ENCODE data around the gene PCDHGC3. TPM values are rescaled to one million over a fixed set of nuclear protein-coding genes. Genes with fewer than 3 reads are reported as not detected.

Gene PCDHGC3
- total and polyA plus RNA-seq, 9 of the 15 experiments (the other 6 are each of a cell fraction or from before 2014, with no cell fraction given): 0.07 TPM; not detected in 8

DNA sequence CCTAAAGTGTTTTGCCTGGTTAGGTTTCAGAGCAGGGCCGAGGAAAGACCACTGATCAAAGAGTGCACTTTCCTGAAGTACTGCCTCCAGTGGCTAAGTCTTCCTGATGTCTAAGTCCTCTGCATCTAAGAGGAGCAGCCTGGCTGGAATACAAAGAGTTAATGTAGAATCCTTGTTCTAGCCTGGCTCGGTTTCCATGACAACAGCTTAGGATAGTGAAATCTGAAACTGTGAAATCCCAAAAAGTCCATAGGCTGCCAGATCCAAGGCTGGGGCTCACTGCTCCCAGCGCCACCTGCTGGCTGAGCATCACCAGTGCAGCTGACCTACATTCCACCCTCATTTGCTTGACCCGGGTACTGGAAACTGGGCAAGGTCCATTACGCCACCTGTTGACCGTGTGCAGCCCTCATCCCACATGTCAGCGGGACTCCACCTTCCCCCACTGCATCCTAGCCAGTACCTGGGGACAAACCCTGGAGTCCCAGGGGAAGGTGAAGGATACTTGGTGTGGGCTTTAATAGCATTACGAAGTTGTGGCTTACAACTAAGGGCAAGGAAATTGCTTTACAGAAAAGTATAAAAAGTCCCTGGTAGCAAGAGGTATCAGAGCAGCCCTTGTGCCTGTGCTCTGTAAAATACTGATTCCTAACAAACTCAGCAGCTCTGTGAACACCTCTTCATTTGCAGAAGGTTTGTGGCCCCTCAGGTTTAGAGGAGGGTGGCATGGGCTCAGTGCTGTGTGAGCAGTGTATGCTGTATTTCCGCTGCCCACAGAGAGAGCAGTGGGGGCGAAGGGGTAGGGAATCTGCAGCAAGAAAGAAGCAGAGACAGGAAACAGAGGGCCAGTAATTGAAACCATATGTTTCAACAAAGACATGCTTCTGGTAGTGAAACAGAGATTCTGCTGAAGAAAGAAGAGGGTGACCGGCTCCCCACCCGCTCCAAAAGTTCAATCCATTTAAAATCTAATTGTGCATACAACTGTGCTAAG is 49.1 kb downstream of the PCDHGC3 start (continued):
- TF ChIP-seq, protein P1, sequence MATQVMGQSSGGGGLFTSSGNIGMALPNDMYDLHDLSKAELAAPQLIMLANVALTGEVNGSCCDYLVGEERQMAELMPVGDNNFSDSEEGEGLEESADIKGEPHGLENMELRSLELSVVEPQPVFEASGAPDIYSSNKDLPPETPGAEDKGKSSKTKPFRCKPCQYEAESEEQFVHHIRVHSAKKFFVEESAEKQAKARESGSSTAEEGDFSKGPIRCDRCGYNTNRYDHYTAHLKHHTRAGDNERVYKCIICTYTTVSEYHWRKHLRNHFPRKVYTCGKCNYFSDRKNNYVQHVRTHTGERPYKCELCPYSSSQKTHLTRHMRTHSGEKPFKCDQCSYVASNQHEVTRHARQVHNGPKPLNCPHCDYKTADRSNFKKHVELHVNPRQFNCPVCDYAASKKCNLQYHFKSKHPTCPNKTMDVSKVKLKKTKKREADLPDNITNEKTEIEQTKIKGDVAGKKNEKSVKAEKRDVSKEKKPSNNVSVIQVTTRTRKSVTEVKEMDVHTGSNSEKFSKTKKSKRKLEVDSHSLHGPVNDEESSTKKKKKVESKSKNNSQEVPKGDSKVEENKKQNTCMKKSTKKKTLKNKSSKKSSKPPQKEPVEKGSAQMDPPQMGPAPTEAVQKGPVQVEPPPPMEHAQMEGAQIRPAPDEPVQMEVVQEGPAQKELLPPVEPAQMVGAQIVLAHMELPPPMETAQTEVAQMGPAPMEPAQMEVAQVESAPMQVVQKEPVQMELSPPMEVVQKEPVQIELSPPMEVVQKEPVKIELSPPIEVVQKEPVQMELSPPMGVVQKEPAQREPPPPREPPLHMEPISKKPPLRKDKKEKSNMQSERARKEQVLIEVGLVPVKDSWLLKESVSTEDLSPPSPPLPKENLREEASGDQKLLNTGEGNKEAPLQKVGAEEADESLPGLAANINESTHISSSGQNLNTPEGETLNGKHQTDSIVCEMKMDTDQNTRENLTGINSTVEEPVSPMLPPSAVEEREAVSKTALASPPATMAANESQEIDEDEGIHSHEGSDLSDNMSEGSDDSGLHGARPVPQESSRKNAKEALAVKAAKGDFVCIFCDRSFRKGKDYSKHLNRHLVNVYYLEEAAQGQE (IDR thresholded peaks at IDR 0.05; ENCODE audit: borderline replicate concordance): peak; percentile 85
- TF ChIP-seq, protein P1 (CRISPR knock-in tag; IDR thresholded peaks at IDR 0.05; ENCODE audit: low read depth): no peak
- TF ChIP-seq TCF7 (IDR thresholded peaks at IDR 0.05; ENCODE audit: borderline replicate concordance) (no peak), ZC3H8 (IDR thresholded peaks at IDR 0.05) (no peak), ETS2 (tag; IDR thresholded peaks at IDR 0.05; ENCODE audit: borderline replicate concordance, poor library complexity, severe bottlenecking) (no peak), SRSF7 (optimal IDR thresholded peaks at IDR 0.05; ENCODE audit: low read depth, low read length) (no peak), SIX5 (IDR thresholded peaks at IDR 0.05; ENCODE audit: borderline replicate concordance in 1 of 2, insufficient read depth in 1 of 2, low read depth in 1 of 2, low read length in 2 of 2) (no peak), ZNF764 (CRISPR knock-in tag; IDR thresholded peaks at IDR 0.05; ENCODE audit: low read depth) (no peak), MEIS2 (IDR thresholded peaks at IDR 0.05; ENCODE audit: partially characterized antibody) (peak; percentile 4), ARHGAP35 (IDR thresholded peaks at IDR 0.05; ENCODE audit: partially characterized antibody) (no peak), MEF2A (IDR thresholded peaks at IDR 0.05; ENCODE audit: control insufficient read depth, low read depth, low read length) (no peak)
- TF ChIP-seq, protein P2, sequence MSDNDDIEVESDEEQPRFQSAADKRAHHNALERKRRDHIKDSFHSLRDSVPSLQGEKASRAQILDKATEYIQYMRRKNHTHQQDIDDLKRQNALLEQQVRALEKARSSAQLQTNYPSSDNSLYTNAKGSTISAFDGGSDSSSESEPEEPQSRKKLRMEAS (CRISPR knock-in tag; IDR thresholded peaks at IDR 0.05): 0 out of 2 replicates have a peak, but pooled peaks have one; percentile 19
- TF ChIP-seq, protein P3, sequence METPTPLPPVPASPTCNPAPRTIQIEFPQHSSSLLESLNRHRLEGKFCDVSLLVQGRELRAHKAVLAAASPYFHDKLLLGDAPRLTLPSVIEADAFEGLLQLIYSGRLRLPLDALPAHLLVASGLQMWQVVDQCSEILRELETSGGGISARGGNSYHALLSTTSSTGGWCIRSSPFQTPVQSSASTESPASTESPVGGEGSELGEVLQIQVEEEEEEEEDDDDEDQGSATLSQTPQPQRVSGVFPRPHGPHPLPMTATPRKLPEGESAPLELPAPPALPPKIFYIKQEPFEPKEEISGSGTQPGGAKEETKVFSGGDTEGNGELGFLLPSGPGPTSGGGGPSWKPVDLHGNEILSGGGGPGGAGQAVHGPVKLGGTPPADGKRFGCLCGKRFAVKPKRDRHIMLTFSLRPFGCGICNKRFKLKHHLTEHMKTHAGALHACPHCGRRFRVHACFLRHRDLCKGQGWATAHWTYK (CRISPR knock-in tag; IDR thresholded peaks at IDR 0.05): no peak
- TF ChIP-seq, protein P4, sequence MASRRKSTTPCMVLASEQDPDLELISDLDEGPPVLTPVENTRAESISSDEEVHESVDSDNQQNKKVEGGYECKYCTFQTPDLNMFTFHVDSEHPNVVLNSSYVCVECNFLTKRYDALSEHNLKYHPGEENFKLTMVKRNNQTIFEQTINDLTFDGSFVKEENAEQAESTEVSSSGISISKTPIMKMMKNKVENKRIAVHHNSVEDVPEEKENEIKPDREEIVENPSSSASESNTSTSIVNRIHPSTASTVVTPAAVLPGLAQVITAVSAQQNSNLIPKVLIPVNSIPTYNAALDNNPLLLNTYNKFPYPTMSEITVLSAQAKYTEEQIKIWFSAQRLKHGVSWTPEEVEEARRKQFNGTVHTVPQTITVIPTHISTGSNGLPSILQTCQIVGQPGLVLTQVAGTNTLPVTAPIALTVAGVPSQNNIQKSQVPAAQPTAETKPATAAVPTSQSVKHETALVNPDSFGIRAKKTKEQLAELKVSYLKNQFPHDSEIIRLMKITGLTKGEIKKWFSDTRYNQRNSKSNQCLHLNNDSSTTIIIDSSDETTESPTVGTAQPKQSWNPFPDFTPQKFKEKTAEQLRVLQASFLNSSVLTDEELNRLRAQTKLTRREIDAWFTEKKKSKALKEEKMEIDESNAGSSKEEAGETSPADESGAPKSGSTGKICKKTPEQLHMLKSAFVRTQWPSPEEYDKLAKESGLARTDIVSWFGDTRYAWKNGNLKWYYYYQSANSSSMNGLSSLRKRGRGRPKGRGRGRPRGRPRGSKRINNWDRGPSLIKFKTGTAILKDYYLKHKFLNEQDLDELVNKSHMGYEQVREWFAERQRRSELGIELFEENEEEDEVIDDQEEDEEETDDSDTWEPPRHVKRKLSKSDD (conservative IDR thresholded peaks at IDR 0.05; ENCODE audit: low read length): no peak
